Mesendoderm (in vitro differentiated cells): Measurements from ENCODE around the gene ABHD4.

Experiments used
- DNase-seq: peaks from one replicate; pipeline ENCODE4 v3.0.0; 2013
- H2AK5ac ChIP-seq: 2 replicates; pipeline ENCODE4 v1.6.1; 2013; ENCODE audit warnings: low read length, inconsistent platforms
- H2BK120ac ChIP-seq: 2 replicates; pipeline ENCODE4 v1.6.1; 2013; ENCODE audit warnings: low read depth, mild to moderate bottlenecking, low read length, moderate library complexity, mixed read lengths
- H2BK15ac ChIP-seq: replicated peaks from 2 replicates; pipeline ENCODE4 v1.6.1; 2013; ENCODE audit warnings: low read depth, mild to moderate bottlenecking, moderate library complexity
- H2BK5ac ChIP-seq: 2 replicates; pipeline ENCODE4 v1.6.1; 2013; ENCODE audit warnings: low read length, inconsistent platforms
- H3K18ac ChIP-seq: 2 replicates; pipeline ENCODE4 v1.6.1; 2013; ENCODE audit warnings: mild to moderate bottlenecking, low read length, mixed read lengths
- H3K23ac ChIP-seq: one replicate; pipeline ENCODE4 v1.6.1; 2013; ENCODE audit warnings: low read length
- H3K27ac ChIP-seq: 2 replicates; pipeline ENCODE4 v1.5.1; 2013; ENCODE audit warnings: low read depth, mild to moderate bottlenecking, inconsistent platforms, low read length, moderate library complexity
- H3K27me3 ChIP-seq: 2 replicates; pipeline ENCODE4 v1.6.1; 2013; ENCODE audit warnings: low read length, control low read depth, mild to moderate bottlenecking, inconsistent platforms; ENCODE audit not compliant: insufficient read depth, poor library complexity
- H3K36me3 ChIP-seq: 2 replicates; pipeline ENCODE4 v1.6.1; 2013; ENCODE audit warnings: low read length, inconsistent platforms; ENCODE audit not compliant: control insufficient read depth, insufficient read depth
- H3K4ac ChIP-seq: one replicate; pipeline ENCODE4 v1.6.1; 2013; ENCODE audit warnings: low read depth, mild to moderate bottlenecking, low read length, moderate library complexity
- H3K4me1 ChIP-seq: 2 replicates; pipeline ENCODE4 v1.6.1; 2013; ENCODE audit warnings: low read depth, low read length, inconsistent platforms; ENCODE audit not compliant: control insufficient read depth
- H3K4me2 ChIP-seq: 2 replicates; pipeline ENCODE4 v1.6.1; 2013; ENCODE audit warnings: low read length
- H3K4me3 ChIP-seq: 2 replicates; pipeline ENCODE4 v1.5.1; 2013; ENCODE audit warnings: mild to moderate bottlenecking, low read length
- H3K56ac ChIP-seq: one replicate; pipeline ENCODE4 v1.6.1; 2013; ENCODE audit warnings: low read length
- H3K79me1 ChIP-seq: 2 replicates; pipeline ENCODE4 v1.6.1; 2013; ENCODE audit warnings: low read length, inconsistent platforms
- H3K79me2 ChIP-seq: 2 replicates; pipeline ENCODE4 v1.6.1; 2013; ENCODE audit warnings: mild to moderate bottlenecking, low read length; ENCODE audit not compliant: control insufficient read depth, insufficient read depth
- H3K9ac ChIP-seq: 2 replicates; pipeline ENCODE4 v1.6.1; 2013; ENCODE audit warnings: low read length, inconsistent platforms
- H4K5ac ChIP-seq: one replicate; pipeline ENCODE4 v1.6.1; 2013; ENCODE audit warnings: low read length
- H4K8ac ChIP-seq: one replicate; pipeline ENCODE4 v1.6.1; 2013; ENCODE audit warnings: low read depth, mild to moderate bottlenecking, control low read depth, low read length, moderate library complexity
- WGBS: extraction: QIAGEN DNeasy Blood & Tissue Kit; methylation state at CpG from one replicate; pipeline ENCODE4 v1.1.7; 2013; ENCODE audit warnings: low lambda C conversion rate, missing lambda C conversion rate; ENCODE audit not compliant: insufficient coverage; ENCODE audit errors: extremely low coverage; 5-methylcytosine and 5-hydroxymethylcytosine counted together

The ABHD4 gene

GRCh38 chr14:22588526-22589095 lies 9.5 kb upstream of the ABHD4 start:
- DNase-seq, result no peak
- Histone ChIP-seq H2BK15ac (no peak overlapping the region), H3K79me2 (peaks cover 36% of the 10 kb centered on the region), H3K18ac (peak overlapping the region; percentile 33), H3K9ac (peak overlapping the region; percentile 98), H3K4me2 (peak overlapping the region; percentile 78), H3K27ac (no peak overlapping the region), H3K4ac (no peak overlapping the region), H2AK5ac (no peak overlapping the region), H2BK5ac (peak overlapping the region; percentile 76), H3K4me3 (peak overlapping the region; percentile 99), H3K79me1 (peaks cover 21% of the 10 kb centered on the region), H3K36me3 (no peaks in the 10 kb centered on the region), H3K27me3 (no peaks in the 10 kb centered on the region), H3K56ac (peak overlapping the region; percentile 99), H4K5ac (no peak overlapping the region), H3K23ac (peak overlapping the region; percentile 81), H3K4me1 (peaks cover 10% of the 10 kb centered on the region), H2BK120ac (no peak overlapping the region), H4K8ac (no peak overlapping the region)
- WGBS, result no CpG with 5 or more reads among the region's 17 CpGs

- Histone ChIP-seq H3K9ac (peak within 1 kb of the TSS; percentile 98), H3K56ac (peak within 1 kb of the TSS; percentile 99), H2AK5ac (peak within 1 kb of the TSS; percentile 68), H3K36me3 (no peaks in the 10 kb centered on the region), H2BK5ac (peak within 1 kb of the TSS; percentile 76), H3K27ac (peak within 1 kb of the TSS; percentile 68), H3K4me2 (peak within 1 kb of the TSS; percentile 98), H3K4ac (no peak within 1 kb of the TSS), H3K23ac (peak within 1 kb of the TSS; percentile 81), H3K79me2 (peaks cover 31% of the 10 kb centered on the region), H3K79me1 (peaks cover 16% of the 10 kb centered on the region), H3K27me3 (no peaks in the 10 kb centered on the region), H4K5ac (no peak within 1 kb of the TSS), H3K4me1 (peaks cover 15% of the 10 kb centered on the region), H3K4me3 (peak within 1 kb of the TSS; percentile 99), H4K8ac (no peak within 1 kb of the TSS), H3K18ac (peak within 1 kb of the TSS; percentile 33), H2BK15ac (no peak within 1 kb of the TSS), H2BK120ac (no peak within 1 kb of the TSS)
- WGBS, result no CpG with 5 or more reads among the region's 44 CpGs
- DNase-seq, result peak; percentile 100
These were observed 8.8 kb upstream of the ABHD4 start, which contains the start of gene DAD1 for GRCh38 chr14:22589096-22589839. DAD1 (minus strand) TSS chr14:22589224; CDS start chr14:22589157, 67 bp downstream.

- H3K9ac ChIP-seq, result no peak overlapping the region
- no peak overlapping the region for H3K4me3 ChIP-seq
- no peak overlapping the region for H3K23ac ChIP-seq
- no peak overlapping the region for H4K5ac ChIP-seq
- peak overlapping the region; percentile 69 for H3K56ac ChIP-seq
- no peak overlapping the region for H3K4me2 ChIP-seq
- peaks cover 4% of the 10 kb centered on the region for H3K79me1 ChIP-seq
- no peaks in the 10 kb centered on the region for H3K27me3 ChIP-seq
- H3K27ac ChIP-seq, result peak overlapping the region; percentile 40
- peak overlapping the region; percentile 77 for H3K4ac ChIP-seq
- no peak overlapping the region for H4K8ac ChIP-seq
- DNase-seq, result peak; percentile 81
- no peak overlapping the region for H2AK5ac ChIP-seq
- no CpG with 5 or more reads among the region's 3 CpGs for WGBS
- no peaks in the 10 kb centered on the region for H3K36me3 ChIP-seq
- H3K79me2 ChIP-seq, result peaks cover 8% of the 10 kb centered on the region
- H2BK5ac ChIP-seq, result peak overlapping the region; percentile 94
- H3K18ac ChIP-seq, result peak overlapping the region; percentile 98
- peaks cover 17% of the 10 kb centered on the region for H3K4me1 ChIP-seq
- H2BK15ac ChIP-seq, result no peak overlapping the region
- H2BK120ac ChIP-seq, result no peak overlapping the region
These were observed 4.9 kb upstream of the ABHD4 start for GRCh38 chr14:22593189-22593588.

- Histone ChIP-seq H3K79me1 (peaks cover 2% of the 10 kb centered on the region), H3K27ac (peak overlapping the region; percentile 13), H3K18ac (peak overlapping the region; percentile 4), H3K79me2 (peaks cover 4% of the 10 kb centered on the region), H2AK5ac (no peak overlapping the region), H3K4ac (no peak overlapping the region), H2BK120ac (no peak overlapping the region), H3K4me1 (peaks cover 17% of the 10 kb centered on the region), H3K27me3 (no peaks in the 10 kb centered on the region), H3K36me3 (no peaks in the 10 kb centered on the region), H2BK15ac (no peak overlapping the region), H2BK5ac (peak overlapping the region; percentile 2), H3K56ac (no peak overlapping the region), H3K4me3 (no peak overlapping the region), H3K9ac (no peak overlapping the region), H4K5ac (no peak overlapping the region), H4K8ac (no peak overlapping the region), H3K4me2 (no peak overlapping the region), H3K23ac (no peak overlapping the region)
- no peak for DNase-seq
- WGBS, result no CpG with 5 or more reads among the region's 2 CpGs
These were observed 4.5 kb upstream of the ABHD4 start for GRCh38 chr14:22593601-22594000.

GRCh38 chr14:22594156-22594716 lies 3.9 kb upstream of the ABHD4 start:
- Histone ChIP-seq H3K4me3 (no peak overlapping the region), H3K18ac (peak overlapping the region; percentile 4), H3K27me3 (no peaks in the 10 kb centered on the region), H2BK5ac (peak overlapping the region; percentile 2), H2AK5ac (no peak overlapping the region), H3K23ac (no peak overlapping the region), H3K4ac (peak overlapping the region; percentile 6), H4K5ac (no peak overlapping the region), H4K8ac (no peak overlapping the region), H3K79me1 (peaks cover 1% of the 10 kb centered on the region), H3K36me3 (no peaks in the 10 kb centered on the region), H3K9ac (no peak overlapping the region), H2BK120ac (no peak overlapping the region), H3K79me2 (peaks cover 1% of the 10 kb centered on the region), H3K4me1 (peaks cover 17% of the 10 kb centered on the region), H3K56ac (peak overlapping the region; percentile 36), H3K4me2 (no peak overlapping the region), H3K27ac (peak overlapping the region; percentile 13), H2BK15ac (no peak overlapping the region)
- WGBS, result no CpG with 5 or more reads among the region's 4 CpGs
- DNase-seq, result no peak
